ENCODE measurements around the gene C1QB. TPM values are rescaled to one million over a fixed set of nuclear protein-coding genes. Genes with fewer than 3 reads are reported as not detected.

C1QB gene
- polyA plus RNA-seq, 3 donors = 3.9 to 15.4 (median 6.4) TPM

- DNase-seq = no peak
- H4K20me1 ChIP-seq (ENCODE audit: insufficient read depth, low read length) = no peaks in the 10 kb centered on the region
- H3K79me2 ChIP-seq (ENCODE audit: insufficient read depth, low read length) = no peaks in the 10 kb centered on the region
- intact Hi-C loops (cut with micrococcal nuclease) = no loop called here
- H3K4me3 Mint-ChIP-seq = no peak overlapping the region
- no peak for TF ChIP-seq CTCF (IDR thresholded peaks at IDR 0.05)
- H3K4me1 ChIP-seq (ENCODE audit: control insufficient read depth in 1 of 2, insufficient read depth in 2 of 2, low read length in 2 of 2) = no peaks in the 10 kb centered on the region
- no peaks in the 10 kb centered on the region for H3K9me3 ChIP-seq (replicated peaks in 1 of 2; ENCODE audit: control insufficient read depth in 1 of 2, insufficient read depth in 1 of 2, low read length in 2 of 2)
- no peak overlapping the region for H3K4me3 ChIP-seq (replicated peaks in 1 of 3; ENCODE audit: low read depth in 2 of 3, low read length in 3 of 3)
- WGBS (ENCODE audit: insufficient coverage) = 42% methylated on average over 6 of the region's 12 CpGs
- peaks cover 12 to 24% (median 22%) of the 10 kb centered on the region in 3 donors for H3K27me3 Mint-ChIP-seq (ENCODE audit: low read depth in 3 of 3)
- no peak overlapping the region for H3K4me2 ChIP-seq (replicated peaks; ENCODE audit: extremely low read depth, low read length, poor library complexity, severe bottlenecking)
- no peak overlapping the region for H3K27ac ChIP-seq (ENCODE audit: low read depth in 1 of 2, low read length in 2 of 2)
- peaks cover 0 to 4% of the 10 kb centered on the region in 2 donors for H3K27me3 ChIP-seq (ENCODE audit: control insufficient read depth in 2 of 2, insufficient read depth in 2 of 2, low read length in 2 of 2)
- no peaks in the 10 kb centered on the region for H3K36me3 ChIP-seq (replicated peaks in 1 of 2; ENCODE audit: control insufficient read depth in 1 of 2, insufficient read depth in 2 of 2, low read length in 2 of 2)
- H3K36me3 Mint-ChIP-seq = no peaks in the 10 kb centered on the region
- H3K9ac ChIP-seq (ENCODE audit: insufficient read depth, low read length, poor library complexity, severe bottlenecking) = no peak overlapping the region
- no peaks in the 10 kb centered on the region for H3K9me3 Mint-ChIP-seq
- no peak overlapping the region for H2AFZ ChIP-seq (ENCODE audit: insufficient read depth, low read depth, low read length, poor library complexity, severe bottlenecking)
- no peaks in the 10 kb centered on the region for H3K4me1 Mint-ChIP-seq
- H3K27ac Mint-ChIP-seq = peak overlapping the region in 1 of 7 donors; percentile 62
Measured at GRCh38 chr1:22612671-22613571, 40.1 kb upstream of the C1QB start.

DNA sequence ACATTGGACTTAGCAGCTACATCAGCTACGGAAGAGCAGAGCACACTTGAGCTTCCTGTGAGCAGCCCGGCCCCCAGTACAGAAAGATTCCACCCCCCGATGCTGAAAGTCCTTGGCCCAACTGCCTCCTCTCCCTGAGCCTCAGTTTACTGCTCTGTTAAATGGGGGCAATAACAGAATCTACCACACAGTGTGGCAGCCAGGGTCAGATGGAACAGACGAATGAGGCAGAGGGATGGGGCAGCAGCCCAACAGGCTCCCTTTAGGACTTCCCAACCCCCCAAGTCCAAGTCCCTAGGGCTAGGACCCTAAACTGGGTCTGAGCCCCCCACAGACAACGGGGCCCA lies 39.5 kb upstream of the C1QB start:
- DNase-seq = no peak
- H3K9ac ChIP-seq (ENCODE audit: insufficient read depth, low read length, poor library complexity, severe bottlenecking) = no peak overlapping the region
- Mint-ChIP-seq H3K27ac (no peak overlapping the region), H3K36me3 (no peaks in the 10 kb centered on the region), H3K4me3 (no peak overlapping the region), H3K9me3 (no peaks in the 10 kb centered on the region), H3K4me1 (no peaks in the 10 kb centered on the region), H3K27me3 (ENCODE audit: low read depth in 3 of 3) (peaks cover 12 to 24% (median 21%) of the 10 kb centered on the region in 3 donors)
- H3K4me2 ChIP-seq (replicated peaks; ENCODE audit: extremely low read depth, low read length, poor library complexity, severe bottlenecking) = no peak overlapping the region
- H3K36me3 ChIP-seq (replicated peaks in 1 of 2; ENCODE audit: control insufficient read depth in 1 of 2, insufficient read depth in 2 of 2, low read length in 2 of 2) = no peaks in the 10 kb centered on the region
- no peak overlapping the region for H3K4me3 ChIP-seq (replicated peaks in 1 of 3; ENCODE audit: low read depth in 2 of 3, low read length in 3 of 3)
- no peaks in the 10 kb centered on the region for H3K4me1 ChIP-seq (ENCODE audit: control insufficient read depth in 1 of 2, insufficient read depth in 2 of 2, low read length in 2 of 2)
- H3K27ac ChIP-seq (ENCODE audit: low read depth in 1 of 2, low read length in 2 of 2) = no peak overlapping the region
- H3K79me2 ChIP-seq (ENCODE audit: insufficient read depth, low read length) = no peaks in the 10 kb centered on the region
- peaks cover 0 to 7% of the 10 kb centered on the region in 2 donors for H3K27me3 ChIP-seq (ENCODE audit: control insufficient read depth in 2 of 2, insufficient read depth in 2 of 2, low read length in 2 of 2)
- no peak for TF ChIP-seq CTCF (IDR thresholded peaks at IDR 0.05)
- no peaks in the 10 kb centered on the region for H4K20me1 ChIP-seq (ENCODE audit: insufficient read depth, low read length)
- intact Hi-C loops (cut with micrococcal nuclease) = no loop called here
- H2AFZ ChIP-seq (ENCODE audit: insufficient read depth, low read depth, low read length, poor library complexity, severe bottlenecking) = no peak overlapping the region
- H3K9me3 ChIP-seq (replicated peaks in 1 of 2; ENCODE audit: control insufficient read depth in 1 of 2, insufficient read depth in 1 of 2, low read length in 2 of 2) = no peaks in the 10 kb centered on the region
- 89% methylated on average over 3 of the region's 5 CpGs for WGBS (ENCODE audit: insufficient coverage)
